ENCODE data around the gene LGALS3BP. TPM values are rescaled to one million over a fixed set of nuclear protein-coding genes. Genes with fewer than 3 reads are reported as not detected.
"Not testable (repeated sequence)": the region's sequence is repeated elsewhere in the genome, so short reads cannot be mapped to it uniquely, and the experiment has no call there.

The LGALS3BP gene
- total and polyA plus RNA-seq, 2 of the 13 experiments (the other 11 are each of a cell fraction or from before 2014, with no cell fraction given): 137 to 332 TPM

GRCh38 chr17:78962984-78963348 lies 16.8 kb downstream of the LGALS3BP start:
- H3K4me1 ChIP-seq (ENCODE audit: insufficient read depth, low read length): peaks cover 61% of the 10 kb centered on the region

More at GRCh38 chr17:78962984-78963348, 16.8 kb downstream of the LGALS3BP start:
- H3K79me2 ChIP-seq (ENCODE audit: insufficient read depth, low read length); ATAC-seq; H3K36me3 ChIP-seq (replicated peaks in 1 of 2; ENCODE audit: control insufficient read depth in 1 of 2, insufficient read depth in 2 of 2, low read length in 2 of 2); in situ Hi-C loops (cut with HindIII; ENCODE audit: extremely low pct_ligation_motif_present, low pct_unique_long_range_greater_than_20kb); CTCF ChIA-PET (ENCODE audit: low intra/inter-chr PET ratio, low total read pairs); DNase-seq (ENCODE audit: low spot score); H3K4me3 ChIP-seq (replicated peaks in 1 of 3; ENCODE audit: insufficient read depth in 1 of 3, low read depth in 2 of 3, low read length in 3 of 3); H4K20me1 ChIP-seq (ENCODE audit: insufficient read depth, low read length); H2AFZ ChIP-seq (ENCODE audit: low read length); H3K27me3 ChIP-seq (ENCODE audit: control insufficient read depth in 1 of 2, insufficient read depth in 2 of 2, low read length in 2 of 2); BruUV-seq (replicated peaks); FAIRE-seq; H3K9ac ChIP-seq (ENCODE audit: insufficient read depth, low read depth, low read length); H3K9me3 ChIP-seq (ENCODE audit: low read length); TF ChIP-seq NONO (IDR thresholded peaks at IDR 0.05): not testable (repeated sequence)
- TF ChIP-seq ZNF580 (CRISPR knock-in tag; IDR thresholded peaks at IDR 0.05; ENCODE audit: borderline replicate concordance, low read depth) (0 out of 2 replicates have a peak, but pooled peaks have one; percentile 13), IKZF4 (CRISPR knock-in tag; IDR thresholded peaks at IDR 0.05; ENCODE audit: borderline replicate concordance, low read depth, not compliant biosample characterization) (peak; percentile 15), ZNF510 (CRISPR knock-in tag; IDR thresholded peaks at IDR 0.05; ENCODE audit: low read depth) (0 out of 2 replicates have a peak, but pooled peaks have one; percentile 31), ZBTB3 (CRISPR knock-in tag; IDR thresholded peaks at IDR 0.05; ENCODE audit: borderline replicate concordance, low read depth) (peak; percentile 79; the same call in 1 of the 2 replicates), ZNF543 (CRISPR knock-in tag; IDR thresholded peaks at IDR 0.05) (0 out of 2 replicates have a peak, but pooled peaks have one; percentile 17), KDM5B (CRISPR knock-in tag; IDR thresholded peaks at IDR 0.05; ENCODE audit: borderline replicate concordance) (0 out of 2 replicates have a peak, but pooled peaks have one; percentile 0), ZNF205 (CRISPR knock-in tag; IDR thresholded peaks at IDR 0.05) (0 out of 2 replicates have a peak, but pooled peaks have one; percentile 4), NONO (CRISPR knock-in tag; conservative IDR thresholded peaks at IDR 0.05) (0 out of 2 replicates have a peak, but pooled peaks have one; percentile 13)
- TF ChIP-seq, protein P1, sequence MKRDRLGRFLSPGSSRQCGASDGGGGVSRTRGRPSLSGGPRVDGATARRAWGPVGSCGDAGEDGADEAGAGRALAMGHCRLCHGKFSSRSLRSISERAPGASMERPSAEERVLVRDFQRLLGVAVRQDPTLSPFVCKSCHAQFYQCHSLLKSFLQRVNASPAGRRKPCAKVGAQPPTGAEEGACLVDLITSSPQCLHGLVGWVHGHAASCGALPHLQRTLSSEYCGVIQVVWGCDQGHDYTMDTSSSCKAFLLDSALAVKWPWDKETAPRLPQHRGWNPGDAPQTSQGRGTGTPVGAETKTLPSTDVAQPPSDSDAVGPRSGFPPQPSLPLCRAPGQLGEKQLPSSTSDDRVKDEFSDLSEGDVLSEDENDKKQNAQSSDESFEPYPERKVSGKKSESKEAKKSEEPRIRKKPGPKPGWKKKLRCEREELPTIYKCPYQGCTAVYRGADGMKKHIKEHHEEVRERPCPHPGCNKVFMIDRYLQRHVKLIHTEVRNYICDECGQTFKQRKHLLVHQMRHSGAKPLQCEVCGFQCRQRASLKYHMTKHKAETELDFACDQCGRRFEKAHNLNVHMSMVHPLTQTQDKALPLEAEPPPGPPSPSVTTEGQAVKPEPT (CRISPR knock-in tag; IDR thresholded peaks at IDR 0.05; ENCODE audit: low read depth): 0 out of 2 replicates have a peak, but pooled peaks have one; percentile 5
- TF ChIP-seq, protein P2, sequence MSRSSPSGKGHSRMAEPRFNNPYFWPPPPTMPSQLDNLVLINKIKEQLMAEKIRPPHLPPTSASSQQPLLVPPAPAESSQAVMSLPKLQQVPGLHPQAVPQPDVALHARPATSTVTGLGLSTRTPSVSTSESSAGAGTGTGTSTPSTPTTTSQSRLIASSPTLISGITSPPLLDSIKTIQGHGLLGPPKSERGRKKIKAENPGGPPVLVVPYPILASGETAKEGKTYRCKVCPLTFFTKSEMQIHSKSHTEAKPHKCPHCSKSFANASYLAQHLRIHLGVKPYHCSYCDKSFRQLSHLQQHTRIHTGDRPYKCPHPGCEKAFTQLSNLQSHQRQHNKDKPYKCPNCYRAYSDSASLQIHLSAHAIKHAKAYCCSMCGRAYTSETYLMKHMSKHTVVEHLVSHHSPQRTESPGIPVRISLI (CRISPR knock-in tag; IDR thresholded peaks at IDR 0.05; ENCODE audit: borderline replicate concordance): 0 out of 2 replicates have a peak, but pooled peaks have one; percentile 74
- TF ChIP-seq, protein P3, sequence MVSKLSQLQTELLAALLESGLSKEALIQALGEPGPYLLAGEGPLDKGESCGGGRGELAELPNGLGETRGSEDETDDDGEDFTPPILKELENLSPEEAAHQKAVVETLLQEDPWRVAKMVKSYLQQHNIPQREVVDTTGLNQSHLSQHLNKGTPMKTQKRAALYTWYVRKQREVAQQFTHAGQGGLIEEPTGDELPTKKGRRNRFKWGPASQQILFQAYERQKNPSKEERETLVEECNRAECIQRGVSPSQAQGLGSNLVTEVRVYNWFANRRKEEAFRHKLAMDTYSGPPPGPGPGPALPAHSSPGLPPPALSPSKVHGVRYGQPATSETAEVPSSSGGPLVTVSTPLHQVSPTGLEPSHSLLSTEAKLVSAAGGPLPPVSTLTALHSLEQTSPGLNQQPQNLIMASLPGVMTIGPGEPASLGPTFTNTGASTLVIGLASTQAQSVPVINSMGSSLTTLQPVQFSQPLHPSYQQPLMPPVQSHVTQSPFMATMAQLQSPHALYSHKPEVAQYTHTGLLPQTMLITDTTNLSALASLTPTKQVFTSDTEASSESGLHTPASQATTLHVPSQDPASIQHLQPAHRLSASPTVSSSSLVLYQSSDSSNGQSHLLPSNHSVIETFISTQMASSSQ (IDR thresholded peaks at IDR 0.05; ENCODE audit: low read depth): not testable (repeated sequence)
- TF ChIP-seq, protein P3 (CRISPR knock-in tag; IDR thresholded peaks at IDR 0.05; ENCODE audit: borderline replicate concordance): peak; percentile 13; the same call in 1 of the 2 replicates
- H3K4me2 ChIP-seq (ENCODE audit: low read depth, low read length): peak overlapping the region; percentile 38; the same call in 1 of the 2 replicates
- POLR2A ChIA-PET: interaction anchor here (0.6 to 3.5 kb wide), 21 partner anchors 10 to 655 kb away, joined by 3 to 51 read pairs (median 5); partner anchors contain the start of gene LGALS3BP
- peak overlapping the region; percentile 70 for H3K27ac ChIP-seq (ENCODE audit: extremely low read length, insufficient read depth, low read length)
- WGBS (ENCODE audit: low lambda C conversion rate): 47% methylated on average over 7 of the region's 8 CpGs
- intact Hi-C loops (cut with micrococcal nuclease; ENCODE audit: unreplicated experiment): loop anchor here (2.0 to 5.0 kb wide), 2 partner anchors 36 to 98 kb away; partner anchors contain the start of gene TIMP2

Data from HepG2 (cell line).